Right lobe of liver (tissue), 6 donors: ENCODE results near the gene ANXA2. TPM values are rescaled to one million over a fixed set of nuclear protein-coding genes. Genes with fewer than 3 reads are reported as not detected.

Experiments used
- ATAC-seq, 4 donors: fragments of 200-7000 bp; cut with Tn5 transposase; one replicate each; pipeline ENCODE4 v1.9.1; 2020; ENCODE audit warnings: mild to moderate bottlenecking in 4 of 4, moderate library complexity in 4 of 4
- DNase-seq, 3 donors: peaks; one replicate each; pipeline ENCODE4 v3.0.0-alpha.2; 2020
- H3K27ac ChIP-seq, 3 donors: fragments of 200-600 bp; one replicate each; pipeline ENCODE4 v1.8.0; 2022
- H3K27me3 ChIP-seq, 2 donors: fragments of 200-600 bp; one replicate each; pipeline ENCODE4 v1.8.0; 2022
- H3K36me3 ChIP-seq, 4 donors: fragments of 200-600 bp; sonication (generic) in 1 of 4; one replicate each; pipeline versions ENCODE4 v1.5.1 to v1.8.0; 2017 to 2022; ENCODE audit warnings: control low read depth in 1 of 4
- H3K4me1 ChIP-seq, 4 donors: fragments of 200-600 bp; sonication (generic) in 1 of 4; one replicate each; pipeline versions ENCODE4 v1.5.1 to v1.8.0; 2017 to 2022; ENCODE audit warnings: control low read depth in 1 of 4
- H3K4me3 ChIP-seq, 3 donors: fragments of 200-600 bp; one replicate each; pipeline ENCODE4 v1.8.0; 2022
- H3K9me3 ChIP-seq, 4 donors: fragments of 200-600 bp; sonication (generic) in 1 of 4; one replicate each; pipeline versions ENCODE4 v1.5.1 to v1.8.0; 2017 to 2022; ENCODE audit warnings: control low read depth in 1 of 4
- CTCF ChIP-seq, 4 donors: fragments of 200-600 bp in 3 of 4; fragments of 450-650 bp in 1 of 4; IDR thresholded peaks; one replicate each; pipeline versions ENCODE4 v1.5.1 to v1.8.0; 2016 to 2022; ENCODE audit warnings: antibody characterized with exemption in 4 of 4, mild to moderate bottlenecking in 2 of 4
- POLR2A ChIP-seq: fragments of 450-650 bp; IDR thresholded peaks from one replicate; pipeline ENCODE4 v1.6.1; 2017; ENCODE audit warnings: antibody characterized with exemption, mild to moderate bottlenecking
- WGBS: methylation state at CpG from one replicate; pipeline ENCODE4 v1.1.6; 2018; ENCODE audit warnings: low coverage, low lambda C conversion rate; ENCODE audit not compliant: insufficient coverage; ENCODE audit errors: missing lambda C conversion rate; 5-methylcytosine and 5-hydroxymethylcytosine counted together
- intact Hi-C, 2 donors: fragments of 100-400 bp; cut with DNase I; formaldehyde crosslinking; loops; one replicate each; pipeline versions ENCODE4 v1.11.2 to v1.14.1; 2022
- total RNA-seq, 6 experiments: library from RNA; depleted of rRNA in 2 of 6; stranded (reverse); fragments of >200 nt in 2 of 6; fragmentation: NEBNext Ultra II Directional in 3 of 6; extraction: Animal tissue kit (Norgen Biotek cat#: 25700) in 3 of 6; gene quantifications; one replicate each; pipeline versions ENCODE4 v1.1.0 to v1.2.4, GENCODE V29; 2016 to 2023
- donor health status: DM: no; HTN: yes; CAD: no.
- donor health status: DM: no; HTN: no; CAD: no.
- donor health status: DM: no; HTN: no; CAD: no.
- donor health status: DM: no; HTN: yes; CAD: no.
- donor health status: DM: no; HTN: yes; CAD: no.

Gene ANXA2
- total RNA-seq, 6 experiments from 2014 or later = 62.2 to 419 (median 178) TPM

- intact Hi-C loops = no loop called here
- H3K27me3 ChIP-seq = no peaks in the 10 kb centered on the region
- H3K27ac ChIP-seq = no peak overlapping the region
- ATAC-seq (no peak), DNase-seq (no peak)
- no peak for TF ChIP-seq POLR2A
- TF ChIP-seq CTCF (IDR thresholded peaks at IDR 0.05) = no peak
- no peaks in the 10 kb centered on the region for H3K4me1 ChIP-seq
- 100% methylated on average over 3 of the region's 3 CpGs for WGBS
- H3K4me3 ChIP-seq = no peak overlapping the region
- peaks cover 23 to 46% (median 33%) of the 10 kb centered on the region in 4 donors for H3K36me3 ChIP-seq
- H3K9me3 ChIP-seq = no peaks in the 10 kb centered on the region
These were observed 51.1 kb downstream of the ANXA2 start for GRCh38 chr15:60346653-60347052.

GRCh38 chr15:60346077-60346476, 51.7 kb downstream of the ANXA2 start:
- TF ChIP-seq POLR2A = no peak
- no peak for TF ChIP-seq CTCF (IDR thresholded peaks at IDR 0.05)
- no peak overlapping the region for H3K27ac ChIP-seq
- intact Hi-C loops = no loop called here
- no peaks in the 10 kb centered on the region for H3K27me3 ChIP-seq
- peaks cover 17 to 41% (median 28%) of the 10 kb centered on the region in 4 donors for H3K36me3 ChIP-seq
- no peak overlapping the region for H3K4me3 ChIP-seq
- ATAC-seq (no peak), DNase-seq (no peak)
- WGBS = 77% methylated on average over 2 of the region's 3 CpGs
- H3K9me3 ChIP-seq = no peaks in the 10 kb centered on the region
- no peaks in the 10 kb centered on the region for H3K4me1 ChIP-seq

GRCh38 chr15:60345598-60345997, 52.2 kb downstream of the ANXA2 start:
- DNase-seq = no peak
- intact Hi-C loops = no loop called here

GRCh38 chr15:60344987-60345386, 52.8 kb downstream of the ANXA2 start:
- 100% methylated on average over 1 of the region's 2 CpGs for WGBS
- H3K27ac ChIP-seq = no peak overlapping the region
- H3K4me1 ChIP-seq = no peaks in the 10 kb centered on the region
- no peak for TF ChIP-seq CTCF (IDR thresholded peaks at IDR 0.05)
- no peak for TF ChIP-seq POLR2A
- intact Hi-C loops = no loop called here
- H3K36me3 ChIP-seq = peaks cover 9 to 31% (median 21%) of the 10 kb centered on the region in 4 donors
- H3K4me3 ChIP-seq = no peak overlapping the region
- no peaks in the 10 kb centered on the region for H3K9me3 ChIP-seq
- DNase-seq = no peak
- peak in 1 of 4 donors; percentile 13 for ATAC-seq
- H3K27me3 ChIP-seq = no peaks in the 10 kb centered on the region

More at GRCh38 chr15:60345598-60345997, 52.2 kb downstream of the ANXA2 start:
- 80% methylated on average over 3 of the region's 3 CpGs for WGBS
- Histone ChIP-seq H3K4me1 (no peaks in the 10 kb centered on the region), H3K9me3 (no peaks in the 10 kb centered on the region), H3K4me3 (no peak overlapping the region), H3K27me3 (no peaks in the 10 kb centered on the region), H3K36me3 (peaks cover 12 to 36% (median 25%) of the 10 kb centered on the region in 4 donors), H3K27ac (no peak overlapping the region)
- no peak for TF ChIP-seq POLR2A
- no peak for TF ChIP-seq CTCF (IDR thresholded peaks at IDR 0.05)
- ATAC-seq = no peak

GRCh38 chr15:60344461-60344860, 53.3 kb downstream of the ANXA2 start:
- WGBS = 93% methylated on average over 8 of the region's 8 CpGs
- intact Hi-C loops = no loop called here
- H3K36me3 ChIP-seq = peaks cover 9 to 31% (median 21%) of the 10 kb centered on the region in 4 donors
- TF ChIP-seq CTCF (IDR thresholded peaks at IDR 0.05) = no peak
- no peak for TF ChIP-seq POLR2A
- ATAC-seq (no peak), DNase-seq (no peak)
- H3K9me3 ChIP-seq = no peaks in the 10 kb centered on the region
- no peaks in the 10 kb centered on the region for H3K27me3 ChIP-seq
- no peak overlapping the region for H3K4me3 ChIP-seq
- no peak overlapping the region for H3K27ac ChIP-seq
- H3K4me1 ChIP-seq = no peaks in the 10 kb centered on the region
